KMS-11 (cell line): ENCODE results near the gene GRIK2.

Source experiments
- H2AFZ ChIP-seq: fragments of 200-600 bp; sonication (generic); 2 replicates; pipeline ENCODE4 v1.6.1; 2016; ENCODE audit warnings: antibody characterized with exemption, mixed run types, low read depth
- H3K27ac ChIP-seq: fragments of 200-600 bp; sonication (generic); 2 replicates; pipeline ENCODE4 v1.6.1; 2016; ENCODE audit warnings: mild to moderate bottlenecking, mixed run types
- H3K27me3 ChIP-seq: fragments of 200-600 bp; sonication (generic); 2 replicates; pipeline ENCODE4 v1.6.1; 2017; ENCODE audit warnings: mild to moderate bottlenecking, low read depth, mixed run types, moderate library complexity; ENCODE audit not compliant: insufficient read depth
- H3K36me3 ChIP-seq: fragments of 200-600 bp; sonication (generic); 2 replicates; pipeline ENCODE4 v1.6.1; 2017; ENCODE audit warnings: mild to moderate bottlenecking, mixed run types; ENCODE audit not compliant: insufficient read depth
- H3K4me1 ChIP-seq: fragments of 200-600 bp; sonication (generic); 2 replicates; pipeline ENCODE4 v1.6.1; 2016; ENCODE audit warnings: mild to moderate bottlenecking, low read depth, mixed run types; ENCODE audit not compliant: poor library complexity, severe bottlenecking
- H3K4me2 ChIP-seq: fragments of 200-600 bp; sonication (generic); 2 replicates; pipeline ENCODE4 v1.7.0; 2016; ENCODE audit warnings: mild to moderate bottlenecking, mixed run types
- H3K4me3 ChIP-seq: fragments of 200-600 bp; sonication (generic); IDR thresholded peaks from 2 replicates; pipeline ENCODE4 v1.6.1; 2017; ENCODE audit warnings: low read depth, low read length, mixed read lengths; ENCODE audit not compliant: insufficient read depth
- H3K79me2 ChIP-seq: fragments of 200-600 bp; sonication (generic); 2 replicates; pipeline ENCODE4 v1.6.1; 2016; ENCODE audit warnings: low read depth, mixed run types; ENCODE audit not compliant: insufficient read depth
- H3K9ac ChIP-seq: fragments of 200-600 bp; sonication (generic); 2 replicates; pipeline ENCODE4 v1.6.1; 2016; ENCODE audit warnings: mild to moderate bottlenecking, mixed run types
- H4K20me1 ChIP-seq: fragments of 200-600 bp; sonication (generic); 2 replicates; pipeline ENCODE4 v1.6.1; 2016; ENCODE audit warnings: mild to moderate bottlenecking, mixed run types; ENCODE audit not compliant: insufficient read depth
- CTCF ChIP-seq: fragments of 200-600 bp; sonication (generic); conservative IDR thresholded peaks from 2 replicates; pipeline ENCODE4 v1.6.1; 2017; ENCODE audit warnings: low read depth, mild to moderate bottlenecking, antibody characterized with exemption, low read length, moderate library complexity, mixed read lengths

GRIK2 gene

GRCh38 chr6:101935732-101936131 is 542.2 kb downstream of the GRIK2 start:
- Histone ChIP-seq H4K20me1 (no peaks in the 10 kb centered on the region), H3K79me2 (no peaks in the 10 kb centered on the region), H2AFZ (no peak overlapping the region), H3K4me3 (no peak overlapping the region), H3K36me3 (no peaks in the 10 kb centered on the region), H3K4me1 (no peaks in the 10 kb centered on the region), H3K27ac (no peak overlapping the region), H3K27me3 (no peaks in the 10 kb centered on the region), H3K9ac (no peak overlapping the region), H3K4me2 (no peak overlapping the region)
- TF ChIP-seq CTCF = no peak

GRCh38 chr6:101936516-101936915 is 543.0 kb downstream of the GRIK2 start:
- H3K4me2 ChIP-seq = no peak overlapping the region
- TF ChIP-seq CTCF = no peak
- no peak overlapping the region for H2AFZ ChIP-seq
- H3K36me3 ChIP-seq = no peaks in the 10 kb centered on the region
- H3K4me1 ChIP-seq = no peaks in the 10 kb centered on the region
- no peaks in the 10 kb centered on the region for H3K27me3 ChIP-seq
- H3K9ac ChIP-seq = no peak overlapping the region
- no peaks in the 10 kb centered on the region for H3K79me2 ChIP-seq
- no peaks in the 10 kb centered on the region for H4K20me1 ChIP-seq
- H3K27ac ChIP-seq = no peak overlapping the region
- H3K4me3 ChIP-seq = no peak overlapping the region

- no peak overlapping the region for H3K4me2 ChIP-seq
- H3K9ac ChIP-seq = no peak overlapping the region
- H2AFZ ChIP-seq = no peak overlapping the region
- no peaks in the 10 kb centered on the region for H3K27me3 ChIP-seq
- no peaks in the 10 kb centered on the region for H3K79me2 ChIP-seq
- no peaks in the 10 kb centered on the region for H4K20me1 ChIP-seq
- H3K27ac ChIP-seq = no peak overlapping the region
- no peak overlapping the region for H3K4me3 ChIP-seq
- H3K36me3 ChIP-seq = no peaks in the 10 kb centered on the region
- no peaks in the 10 kb centered on the region for H3K4me1 ChIP-seq
- TF ChIP-seq CTCF = no peak
Observed at GRCh38 chr6:101937108-101937507, 543.6 kb downstream of the GRIK2 start.

GRCh38 chr6:101940391-101940790 is 546.9 kb downstream of the GRIK2 start:
- H3K4me1 ChIP-seq = no peaks in the 10 kb centered on the region
- H3K9ac ChIP-seq = no peak overlapping the region
- TF ChIP-seq CTCF = no peak
- H3K4me2 ChIP-seq = no peak overlapping the region
- H3K27me3 ChIP-seq = no peaks in the 10 kb centered on the region
- no peaks in the 10 kb centered on the region for H3K36me3 ChIP-seq
- H3K4me3 ChIP-seq = no peak overlapping the region
- H3K27ac ChIP-seq = no peak overlapping the region
- H3K79me2 ChIP-seq = no peaks in the 10 kb centered on the region
- H4K20me1 ChIP-seq = no peaks in the 10 kb centered on the region
- no peak overlapping the region for H2AFZ ChIP-seq

- no peaks in the 10 kb centered on the region for H3K4me1 ChIP-seq
- H3K4me2 ChIP-seq = no peak overlapping the region
- H4K20me1 ChIP-seq = no peaks in the 10 kb centered on the region
- no peak for TF ChIP-seq CTCF
- H2AFZ ChIP-seq = no peak overlapping the region
- no peaks in the 10 kb centered on the region for H3K79me2 ChIP-seq
- no peaks in the 10 kb centered on the region for H3K27me3 ChIP-seq
- no peak overlapping the region for H3K27ac ChIP-seq
- H3K36me3 ChIP-seq = no peaks in the 10 kb centered on the region
- no peak overlapping the region for H3K9ac ChIP-seq
- H3K4me3 ChIP-seq = no peak overlapping the region
Observed at GRCh38 chr6:101956961-101957360, 563.5 kb downstream of the GRIK2 start.
